Lung (tissue), 12 donors: Measurements from ENCODE around the gene DOCK2. TPM values are rescaled to one million over a fixed set of nuclear protein-coding genes. Genes with fewer than 3 reads are reported as not detected.

Experiments
- ATAC-seq: fragments of 200-7000 bp; cut with Tn5 transposase; one replicate; pipeline ENCODE4 v1.9.1; 2020; ENCODE audit warnings: moderate number of reproducible peaks; ENCODE audit not compliant: insufficient read depth, low FRiP score
- DNase-seq, 3 donors: peaks; one replicate each; pipeline ENCODE4 v3.0.0-alpha.2; 2013 to 2017
- H3K27ac ChIP-seq, 2 donors: one replicate each; pipeline ENCODE4 v1.5.1; 2013; ENCODE audit warnings: mild to moderate bottlenecking in 2 of 2, moderate library complexity in 2 of 2, control low read depth in 1 of 2, inconsistent platforms in 1 of 2, low read depth in 1 of 2, low read length in 1 of 2
- H3K27me3 ChIP-seq, 3 donors: one replicate each; pipeline ENCODE4 v1.5.1; 2013; ENCODE audit warnings: low read length in 2 of 3; ENCODE audit not compliant: control insufficient read depth in 3 of 3, insufficient read depth in 3 of 3
- H3K36me3 ChIP-seq, 4 donors: one replicate each; pipeline ENCODE4 v1.5.1; 2013; ENCODE audit warnings: low read length in 4 of 4, mild to moderate bottlenecking in 1 of 4, moderate library complexity in 1 of 4; ENCODE audit not compliant: control insufficient read depth in 4 of 4, insufficient read depth in 4 of 4
- H3K4me1 ChIP-seq, 5 donors: one replicate each; pipeline ENCODE4 v1.5.1; 2013; ENCODE audit warnings: low read length in 5 of 5, mild to moderate bottlenecking in 2 of 5, moderate library complexity in 1 of 5; ENCODE audit not compliant: control insufficient read depth in 5 of 5, insufficient read depth in 5 of 5
- H3K4me3 ChIP-seq: one replicate; pipeline ENCODE4 v1.5.1; 2013; ENCODE audit warnings: mild to moderate bottlenecking, control low read depth, moderate library complexity
- H3K9ac ChIP-seq, 2 donors: one replicate each; pipeline ENCODE4 v1.5.1; 2013; ENCODE audit warnings: low read length in 2 of 2, control low read depth in 1 of 2; ENCODE audit not compliant: insufficient read depth in 1 of 2
- H3K9me3 ChIP-seq, 4 donors: one replicate each; pipeline ENCODE4 v1.5.1; 2013; ENCODE audit warnings: low read length in 3 of 4, mild to moderate bottlenecking in 1 of 4, moderate library complexity in 1 of 4; ENCODE audit not compliant: control insufficient read depth in 4 of 4, insufficient read depth in 3 of 4
- WGBS, 2 donors: extraction: QIAGEN DNeasy Blood & Tissue Kit; methylation state at CpG; one replicate each; pipeline ENCODE4 v1.1.7; 2013; 5-methylcytosine and 5-hydroxymethylcytosine counted together
- polyA plus RNA-seq, 2 donors: library from polyadenylated mRNA; stranded (reverse); fragments of 200-250 nt; gene quantifications; one replicate each; pipeline ENCODE4 v1.2.1, GENCODE V29; 2013
- total RNA-seq, 2 donors: library from RNA; depleted of rRNA in 1 of 2; stranded (reverse); fragments of >200 nt in 1 of 2; gene quantifications; one replicate each; pipeline ENCODE4 v1.2.1, GENCODE V29; 2014 to 2021
- TF ChIP-seq, protein P1 (sequence below): IDR thresholded peaks from 2 replicates; pipeline ENCODE4 v1.5.1; 2012; ENCODE audit warnings: mild to moderate bottlenecking; ENCODE audit errors: control extremely low read depth, extremely low read depth
- donor health status: control.
- donor health status: control.
- donor health status: Bipolar disorder and iron deficiency.
- donor health status: healthy.
- donor health status: DM: yes; HTN: yes; CAD: no.

The DOCK2 gene
- total and polyA plus RNA-seq, 4 donors, result 9.6 to 66.6 (median 43.4) TPM

DNA sequence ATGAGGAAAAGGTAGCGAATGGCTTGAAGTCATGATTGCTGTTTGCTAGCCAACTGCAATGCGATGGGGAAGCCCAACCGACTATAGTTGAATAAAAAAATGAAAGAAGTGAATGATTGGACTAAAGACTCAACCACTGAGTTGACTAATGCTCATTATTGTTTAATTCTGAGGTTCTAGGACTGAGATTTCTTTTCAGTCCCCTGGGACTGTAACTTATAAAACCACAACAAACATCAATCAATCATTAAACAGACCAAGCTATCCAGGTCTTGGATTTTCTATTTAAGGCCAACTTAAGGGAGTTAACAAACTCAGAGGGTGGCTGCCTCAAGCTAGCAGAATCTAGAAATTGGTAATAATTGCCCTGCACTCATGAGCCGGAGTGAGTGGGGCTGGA, 154.2 kb downstream of the DOCK2 start:
- H3K27ac ChIP-seq, result no peak overlapping the region
- peaks cover 0 to 12% (median 0%) of the 10 kb centered on the region in 5 donors for H3K4me1 ChIP-seq
- WGBS, 2 donors, result 84 to 94% methylated on average over 4 of the region's 4 CpGs
- H3K9ac ChIP-seq, result no peak overlapping the region
- no peak for ATAC-seq
- H3K4me3 ChIP-seq, result no peak overlapping the region
- no peaks in the 10 kb centered on the region for H3K36me3 ChIP-seq
- DNase-seq, result no peak
- no peaks in the 10 kb centered on the region for H3K9me3 ChIP-seq
- H3K27me3 ChIP-seq, result no peaks in the 10 kb centered on the region
- TF ChIP-seq, protein P1, sequence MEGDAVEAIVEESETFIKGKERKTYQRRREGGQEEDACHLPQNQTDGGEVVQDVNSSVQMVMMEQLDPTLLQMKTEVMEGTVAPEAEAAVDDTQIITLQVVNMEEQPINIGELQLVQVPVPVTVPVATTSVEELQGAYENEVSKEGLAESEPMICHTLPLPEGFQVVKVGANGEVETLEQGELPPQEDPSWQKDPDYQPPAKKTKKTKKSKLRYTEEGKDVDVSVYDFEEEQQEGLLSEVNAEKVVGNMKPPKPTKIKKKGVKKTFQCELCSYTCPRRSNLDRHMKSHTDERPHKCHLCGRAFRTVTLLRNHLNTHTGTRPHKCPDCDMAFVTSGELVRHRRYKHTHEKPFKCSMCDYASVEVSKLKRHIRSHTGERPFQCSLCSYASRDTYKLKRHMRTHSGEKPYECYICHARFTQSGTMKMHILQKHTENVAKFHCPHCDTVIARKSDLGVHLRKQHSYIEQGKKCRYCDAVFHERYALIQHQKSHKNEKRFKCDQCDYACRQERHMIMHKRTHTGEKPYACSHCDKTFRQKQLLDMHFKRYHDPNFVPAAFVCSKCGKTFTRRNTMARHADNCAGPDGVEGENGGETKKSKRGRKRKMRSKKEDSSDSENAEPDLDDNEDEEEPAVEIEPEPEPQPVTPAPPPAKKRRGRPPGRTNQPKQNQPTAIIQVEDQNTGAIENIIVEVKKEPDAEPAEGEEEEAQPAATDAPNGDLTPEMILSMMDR, result no peak

DNA sequence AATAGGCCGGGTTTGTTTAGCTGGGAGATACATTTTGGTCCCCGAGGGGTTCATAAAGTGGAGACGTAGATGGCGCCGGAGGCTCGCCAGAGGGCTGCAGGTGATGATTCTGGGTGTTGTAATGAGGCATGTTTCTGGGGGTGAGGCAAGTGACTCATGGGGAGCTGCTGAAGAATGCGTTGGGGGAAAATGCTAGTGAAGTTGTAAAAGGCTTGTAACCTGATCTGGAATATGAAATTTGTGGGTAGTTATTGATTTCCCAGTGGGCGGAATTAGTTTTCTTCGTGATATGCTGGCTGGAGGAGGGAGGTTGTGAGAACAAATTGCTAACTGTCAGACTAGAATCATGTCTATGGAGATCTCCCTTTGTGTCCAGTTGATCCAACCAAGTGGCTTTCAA, 158.3 kb downstream of the DOCK2 start:
- H3K4me1 ChIP-seq, result peaks cover 0 to 2% (median 0%) of the 10 kb centered on the region in 5 donors
- WGBS, 2 donors, result 88 to 91% methylated on average over 9 of the region's 9 CpGs
- no peak for DNase-seq
- H3K36me3 ChIP-seq, result no peaks in the 10 kb centered on the region
- H3K9me3 ChIP-seq, result no peaks in the 10 kb centered on the region
- no peak for ATAC-seq
- H3K27ac ChIP-seq, result no peak overlapping the region
- no peak overlapping the region for H3K4me3 ChIP-seq
- no peak overlapping the region for H3K9ac ChIP-seq
- TF ChIP-seq, protein P1, result no peak
- H3K27me3 ChIP-seq, result no peaks in the 10 kb centered on the region

DNA sequence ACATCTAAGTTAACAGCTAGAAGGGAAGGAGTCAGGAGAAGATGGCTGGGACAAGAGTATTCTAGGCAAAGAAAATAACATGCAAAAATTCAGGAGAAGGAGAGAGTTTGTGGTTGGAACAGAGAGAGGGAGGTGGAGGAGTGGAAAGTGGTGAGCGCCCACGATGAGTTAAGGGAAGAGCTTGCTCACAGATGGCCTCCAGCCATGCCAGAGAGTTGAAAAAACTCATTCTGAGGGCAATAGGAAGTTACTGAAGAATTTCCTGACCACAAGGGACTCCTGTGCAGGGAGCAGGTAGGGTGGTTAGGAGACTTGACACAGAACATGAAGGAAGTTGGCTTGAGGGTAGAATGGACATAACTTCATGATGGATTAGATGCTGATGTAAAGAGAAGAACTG, 159.7 kb downstream of the DOCK2 start:
- 61 to 75% methylated on average over 2 of the region's 2 CpGs for WGBS, 2 donors
- no peak for ATAC-seq

More for the DNA sequence above, 159.7 kb downstream of the DOCK2 start:
- Histone ChIP-seq H3K27me3 (no peaks in the 10 kb centered on the region), H3K36me3 (no peaks in the 10 kb centered on the region), H3K4me3 (no peak overlapping the region), H3K9ac (no peak overlapping the region), H3K27ac (no peak overlapping the region), H3K9me3 (no peaks in the 10 kb centered on the region), H3K4me1 (peaks cover 0 to 2% (median 0%) of the 10 kb centered on the region in 5 donors)
- DNase-seq, result no peak
- TF ChIP-seq, protein P1, result no peak
